Cerebellar cortex (tissue), 1 donor: Measurements from ENCODE around the gene RAB22A.
"Not testable (repeated sequence)": the region's sequence is repeated elsewhere in the genome, so short reads cannot be mapped to it uniquely, and the experiment has no call there.

Experiments used
- DNase-seq: peaks from one replicate; pipeline ENCODE4 v3.0.0-alpha.2; 2015; ENCODE audit warnings: low spot score

RAB22A gene

GRCh38 chr20:58344741-58345140 is 35.2 kb downstream of the RAB22A start:
- DNase-seq: no peak

- DNase-seq: no peak
These were observed 40.1 kb downstream of the RAB22A start for GRCh38 chr20:58349570-58349969.

- DNase-seq: no peak
These were observed 43.0 kb downstream of the RAB22A start for GRCh38 chr20:58352468-58352867.

GRCh38 chr20:58359441-58359840 is 49.9 kb downstream of the RAB22A start:
- no peak for DNase-seq

- DNase-seq: no peak
These were observed 51.4 kb downstream of the RAB22A start for GRCh38 chr20:58360936-58361335.

GRCh38 chr20:58361481-58362205 is 52.1 kb downstream of the RAB22A start:
- DNase-seq: no peak

GRCh38 chr20:58362206-58362516 is 52.6 kb downstream of the RAB22A start:
- DNase-seq: no peak

- no peak for DNase-seq
These were observed 53.5 kb downstream of the RAB22A start for GRCh38 chr20:58362970-58363369.

- no peak for DNase-seq
These were observed 57.4 kb downstream of the RAB22A start for GRCh38 chr20:58366866-58367265.

GRCh38 chr20:58372806-58373205 is 63.3 kb downstream of the RAB22A start:
- DNase-seq: no peak

- not testable (repeated sequence) for DNase-seq
These were observed 63.8 kb downstream of the RAB22A start for GRCh38 chr20:58373296-58373695.

GRCh38 chr20:58374027-58374850 is 64.7 kb downstream of the RAB22A start:
- no peak for DNase-seq

- no peak for DNase-seq
These were observed 65.6 kb downstream of the RAB22A start for GRCh38 chr20:58374906-58375758.

GRCh38 chr20:58375759-58376352 is 66.3 kb downstream of the RAB22A start:
- DNase-seq: no peak

GRCh38 chr20:58377017-58377416 is 67.5 kb downstream of the RAB22A start:
- DNase-seq: no peak

- no peak for DNase-seq
These were observed 68.4 kb downstream of the RAB22A start for GRCh38 chr20:58377766-58378401.

GRCh38 chr20:58378704-58379103 is 69.2 kb downstream of the RAB22A start:
- no peak for DNase-seq

- DNase-seq: no peak
These were observed 72.1 kb downstream of the RAB22A start for GRCh38 chr20:58381627-58382026.

- DNase-seq: no peak
These were observed 72.6 kb downstream of the RAB22A start for GRCh38 chr20:58382096-58382495.

- DNase-seq: no peak
These were observed 75.3 kb downstream of the RAB22A start for GRCh38 chr20:58384821-58385220.

- no peak for DNase-seq
These were observed 78.6 kb downstream of the RAB22A start for GRCh38 chr20:58388028-58388601.
